ENCODE data around the gene SLC2A9.

- TF ChIP-seq POLR2A (IDR thresholded peaks at IDR 0.05; ENCODE audit: low read depth, low read length), result no peak
- no peak for TF ChIP-seq FOS (IDR thresholded peaks at IDR 0.05; ENCODE audit: low read depth, low read length)
- no peak for TF ChIP-seq CTCF (conservative IDR thresholded peaks at IDR 0.05; ENCODE audit: low read depth, low read length)
- no peak for TF ChIP-seq MXI1 (IDR thresholded peaks at IDR 0.05; ENCODE audit: borderline replicate concordance, low read depth, low read length)
- no peak for TF ChIP-seq MAFK (IDR thresholded peaks at IDR 0.05; ENCODE audit: low read depth, low read length)
- TF ChIP-seq SMC3 (IDR thresholded peaks at IDR 0.05; ENCODE audit: low read depth, low read length), result no peak
- TF ChIP-seq RFX5 (IDR thresholded peaks at IDR 0.05; ENCODE audit: low read depth, low read length), result no peak
- TF ChIP-seq, protein P1, sequence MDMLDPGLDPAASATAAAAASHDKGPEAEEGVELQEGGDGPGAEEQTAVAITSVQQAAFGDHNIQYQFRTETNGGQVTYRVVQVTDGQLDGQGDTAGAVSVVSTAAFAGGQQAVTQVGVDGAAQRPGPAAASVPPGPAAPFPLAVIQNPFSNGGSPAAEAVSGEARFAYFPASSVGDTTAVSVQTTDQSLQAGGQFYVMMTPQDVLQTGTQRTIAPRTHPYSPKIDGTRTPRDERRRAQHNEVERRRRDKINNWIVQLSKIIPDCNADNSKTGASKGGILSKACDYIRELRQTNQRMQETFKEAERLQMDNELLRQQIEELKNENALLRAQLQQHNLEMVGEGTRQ (IDR thresholded peaks at IDR 0.05; ENCODE audit: low read depth, low read length), result no peak
- no peak for TF ChIP-seq RAD21 (IDR thresholded peaks at IDR 0.05; ENCODE audit: low read length)
- no peak for TF ChIP-seq RCOR1 (IDR thresholded peaks at IDR 0.05; ENCODE audit: insufficient replicate concordance, low read length)
- no peak for TF ChIP-seq MAZ (IDR thresholded peaks at IDR 0.05; ENCODE audit: borderline replicate concordance, low read depth, low read length)
- TF ChIP-seq, protein P2, sequence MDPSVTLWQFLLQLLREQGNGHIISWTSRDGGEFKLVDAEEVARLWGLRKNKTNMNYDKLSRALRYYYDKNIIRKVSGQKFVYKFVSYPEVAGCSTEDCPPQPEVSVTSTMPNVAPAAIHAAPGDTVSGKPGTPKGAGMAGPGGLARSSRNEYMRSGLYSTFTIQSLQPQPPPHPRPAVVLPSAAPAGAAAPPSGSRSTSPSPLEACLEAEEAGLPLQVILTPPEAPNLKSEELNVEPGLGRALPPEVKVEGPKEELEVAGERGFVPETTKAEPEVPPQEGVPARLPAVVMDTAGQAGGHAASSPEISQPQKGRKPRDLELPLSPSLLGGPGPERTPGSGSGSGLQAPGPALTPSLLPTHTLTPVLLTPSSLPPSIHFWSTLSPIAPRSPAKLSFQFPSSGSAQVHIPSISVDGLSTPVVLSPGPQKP (IDR thresholded peaks at IDR 0.05; ENCODE audit: borderline replicate concordance, low read depth, low read length), result no peak
- no peak for TF ChIP-seq BHLHE40 (IDR thresholded peaks at IDR 0.05; ENCODE audit: low read depth, low read length)
- TF ChIP-seq CHD1 (IDR thresholded peaks at IDR 0.05; ENCODE audit: low read depth, low read length), result no peak
These were observed 37.1 kb upstream of the SLC2A9 start for GRCh38 chr4:10058371-10058770.
